HepG2 (cell line): ENCODE measurements around the gene TPPP3. TPM values are rescaled to one million over a fixed set of nuclear protein-coding genes. Genes with fewer than 3 reads are reported as not detected.

Experiments used
- AHR ChIP-seq: IDR thresholded peaks from 2 replicates; pipeline ENCODE4 v1.6.1; 2018; ENCODE audit warnings: missing genetic modification reagents, missing compliant biosample characterization
- BCL3 ChIP-seq: sonication (generic); formaldehyde crosslinking; IDR thresholded peaks from 2 replicates; pipeline ENCODE4 v1.5.1; 2020; ENCODE audit warnings: mild to moderate bottlenecking, missing genetic modification reagents, moderate library complexity
- DNMT1 ChIP-seq: sonication (generic); formaldehyde crosslinking; IDR thresholded peaks from 2 replicates; pipeline ENCODE4 v1.5.1; 2020; ENCODE audit warnings: mild to moderate bottlenecking, missing genetic modification reagents
- FOXP4 ChIP-seq: sonication (generic); formaldehyde crosslinking; IDR thresholded peaks from 2 replicates; pipeline ENCODE4 v1.4.0; 2020; ENCODE audit warnings: missing genetic modification reagents
- GATAD2A ChIP-seq: IDR thresholded peaks from 2 replicates; pipeline ENCODE4 v1.6.1; 2016
- HMG20A ChIP-seq: IDR thresholded peaks from 2 replicates; pipeline ENCODE4 v1.6.1; 2016; ENCODE audit warnings: borderline replicate concordance
- HMGXB4 ChIP-seq, 2 experiments: sonication (generic) in 1 of 2; formaldehyde crosslinking in 1 of 2; IDR thresholded peaks; 2 replicates each; pipeline versions ENCODE4 v1.4.0 to v1.6.1; 2018 to 2020; ENCODE audit warnings: missing genetic modification reagents in 2 of 2, borderline replicate concordance in 1 of 2, low read depth in 1 of 2, mild to moderate bottlenecking in 1 of 2, missing biosample characterization in 1 of 2
- MEF2D ChIP-seq: sonication (generic); formaldehyde crosslinking; IDR thresholded peaks from 2 replicates; pipeline ENCODE4 v1.5.1; 2020; ENCODE audit warnings: mild to moderate bottlenecking, missing genetic modification reagents
- PRDM10 ChIP-seq: sonication (generic); formaldehyde crosslinking; IDR thresholded peaks from 2 replicates; pipeline ENCODE4 v1.4.0; 2020; ENCODE audit warnings: low read depth, missing genetic modification reagents
- REL ChIP-seq: sonication (generic); formaldehyde crosslinking; conservative IDR thresholded peaks from 2 replicates; pipeline ENCODE4 v1.8.0; 2022; ENCODE audit warnings: mild to moderate bottlenecking, missing genetic modification reagents, moderate library complexity
- SAP130 ChIP-seq: IDR thresholded peaks from 2 replicates; pipeline ENCODE4 v1.6.1; 2016; ENCODE audit warnings: low read depth
- SP5 ChIP-seq: IDR thresholded peaks from 2 replicates; pipeline ENCODE4 v1.6.1; 2016; ENCODE audit warnings: low read depth, borderline replicate concordance
- SYNCRIP ChIP-seq: fragments of 200-400 bp; formaldehyde crosslinking; IDR thresholded peaks from 2 replicates; pipeline ENCODE4 v1.6.1; 2018; ENCODE audit warnings: mild to moderate bottlenecking, low read depth, low read length; ENCODE audit not compliant: insufficient read depth
- TIGD3 ChIP-seq: sonication (generic); formaldehyde crosslinking; IDR thresholded peaks from 2 replicates; pipeline ENCODE4 v1.5.1; 2020; ENCODE audit warnings: mild to moderate bottlenecking, missing genetic modification reagents, borderline replicate concordance
- ZKSCAN1 ChIP-seq: fragments of 150-350 bp; IDR thresholded peaks from 2 replicates; pipeline ENCODE4 v1.6.1; 2014; ENCODE audit warnings: low read length
- ZNF263 ChIP-seq: sonication (generic); formaldehyde crosslinking; IDR thresholded peaks from 2 replicates; pipeline ENCODE4 v1.4.0; 2020; ENCODE audit warnings: missing genetic modification reagents
- ZNF878 ChIP-seq: sonication (generic); formaldehyde crosslinking; IDR thresholded peaks from 2 replicates; pipeline ENCODE4 v1.8.1; 2023; ENCODE audit warnings: mild to moderate bottlenecking, missing genetic modification reagents, moderate library complexity
- polyA plus RNA-seq, 8 experiments: library from polyadenylated mRNA; depleted of rRNA in 3 of 8; stranded (reverse) in 7 of 8; unstranded in 1 of 8; fragments of >200 nt; fragmentation: Illumina TruSeq in 4 of 8; extraction: Trizol in 4 of 8; gene quantifications; 2 replicates each; pipeline versions ENCODE4 v1.2.1 to v1.2.3, GENCODE V29; 2011 to 2016; ENCODE audit warnings: low read depth in 4 of 8, missing spikeins in 1 of 8, mixed read lengths in 1 of 8; ENCODE audit not compliant: insufficient read depth in 1 of 8
- total RNA-seq, 5 experiments: library from RNA; depleted of rRNA; stranded (reverse); fragments of >200 nt; fragmentation: Illumina TruSeq; extraction: Trizol; gene quantifications; 2 replicates each; pipeline ENCODE4 v1.2.3, GENCODE V29; 2016; ENCODE audit warnings: low read depth in 1 of 5

Gene TPPP3
- total and polyA plus RNA-seq, 2 of the 13 experiments (the other 11 are each of a cell fraction or from before 2014, with no cell fraction given) = 0.16 to 0.44 TPM

GRCh38 chr16:67429053-67429798, 35.9 kb upstream of the TPPP3 start (continued):
- TF ChIP-seq HMG20A (CRISPR knock-in tag) (0 out of 2 replicates have a peak, but pooled peaks have one; percentile 39), BCL3 (CRISPR knock-in tag) (peak; percentile 66; the same call in 1 of the 2 replicates), ZNF263 (CRISPR knock-in tag) (peak; percentile 87), MEF2D (CRISPR knock-in tag) (peak; percentile 81), FOXP4 (peak; percentile 76), SAP130 (CRISPR knock-in tag) (peak; percentile 85), HMGXB4 (CRISPR knock-in tag; IDR thresholded peaks at IDR 0.05; ENCODE audit: borderline replicate concordance in 1 of 2, low read depth in 1 of 2) (no peak; a peak in 1 of 4 replicates), SYNCRIP (no peak), SP5 (CRISPR knock-in tag) (peak; percentile 31; the same call in 1 of the 2 replicates), GATAD2A (CRISPR knock-in tag) (peak; percentile 78), REL (CRISPR knock-in tag) (no peak), PRDM10 (CRISPR knock-in tag) (0 out of 2 replicates have a peak, but pooled peaks have one; percentile 15), TIGD3 (0 out of 2 replicates have a peak, but pooled peaks have one; percentile 45), ZKSCAN1 (no peak), DNMT1 (0 out of 2 replicates have a peak, but pooled peaks have one; percentile 41), ZNF878 (CRISPR knock-in tag) (no peak), AHR (0 out of 2 replicates have a peak, but pooled peaks have one; percentile 20)
